Measurements from ENCODE around the gene FGF2. TPM values are rescaled to one million over a fixed set of nuclear protein-coding genes. Genes with fewer than 3 reads are reported as not detected.
A peak's percentile ranks its signal among the peaks of the same experiment; 100 is the strongest.

Gene FGF2
- total RNA-seq, 1 experiment from 2014 or later: 2.1 TPM

- Histone ChIP-seq H3K79me2 (ENCODE audit: low read depth) (no peaks in the 10 kb centered on the region), H3K9me3 (ENCODE audit: insufficient read depth, low read depth) (no peaks in the 10 kb centered on the region), H4K20me1 (ENCODE audit: insufficient read depth) (no peaks in the 10 kb centered on the region), H2AFZ (no peak overlapping the region), H3K9me2 (ENCODE audit: insufficient read depth) (no peaks in the 10 kb centered on the region), H3K27ac (no peak overlapping the region), H3K36me3 (ENCODE audit: low read depth) (no peaks in the 10 kb centered on the region), H3K4me3 (no peak overlapping the region), H3F3A (ENCODE audit: insufficient read depth, low read depth) (peaks cover 4% of the 10 kb centered on the region; the same call in 1 of the 2 replicates), H3K27me3 (ENCODE audit: insufficient read depth, low read depth) (no peaks in the 10 kb centered on the region), H3K4me2 (no peak overlapping the region), H3K4me1 (replicated peaks; ENCODE audit: insufficient read depth) (0 out of 2 replicates have a peak, but pooled peaks cover 7% of the 10 kb centered on the region)
- no TSS peak for BruUV-seq (replicated peaks)
- CTCF ChIA-PET: no interaction called here
- TF ChIP-seq CTCF (conservative IDR thresholded peaks at IDR 0.05) (no peak), EZH2 (IDR thresholded peaks at IDR 0.05; ENCODE audit: low read depth) (no peak)
- peak in 1 of 2 experiments; percentile 10 for DNase-seq
- POLR2A ChIA-PET (ENCODE audit: unreplicated experiment): no interaction called here
- intact Hi-C loops (cut with micrococcal nuclease; ENCODE audit: unreplicated experiment): no loop called here
Measured at GRCh38 chr4:122827258-122827878, 737 bp downstream of the FGF2 start.

GRCh38 chr4:122827879-122828601 is 1.4 kb downstream of the FGF2 start:
- 0 out of 2 replicates have a peak, but pooled peaks cover 7% of the 10 kb centered on the region for H3K4me1 ChIP-seq (replicated peaks; ENCODE audit: insufficient read depth)
- no peak overlapping the region for H3K27ac ChIP-seq
- DNase-seq: no peak
- CTCF ChIA-PET: no interaction called here
- no peak overlapping the region; the same call in 1 of the 2 replicates for H2AFZ ChIP-seq
- no peaks in the 10 kb centered on the region for H3K79me2 ChIP-seq (ENCODE audit: low read depth)
- H3K4me2 ChIP-seq: no peak overlapping the region
- TF ChIP-seq CTCF (conservative IDR thresholded peaks at IDR 0.05) (no peak), EZH2 (IDR thresholded peaks at IDR 0.05; ENCODE audit: low read depth) (no peak)
- H3K9me3 ChIP-seq (ENCODE audit: insufficient read depth, low read depth): no peaks in the 10 kb centered on the region
- intact Hi-C loops (cut with micrococcal nuclease; ENCODE audit: unreplicated experiment): no loop called here
- H3K9me2 ChIP-seq (ENCODE audit: insufficient read depth): no peaks in the 10 kb centered on the region
- H3F3A ChIP-seq (ENCODE audit: insufficient read depth, low read depth): peaks cover 4% of the 10 kb centered on the region; the same call in 1 of the 2 replicates
- no peaks in the 10 kb centered on the region for H3K27me3 ChIP-seq (ENCODE audit: insufficient read depth, low read depth)
- H3K4me3 ChIP-seq: no peak overlapping the region
- no peaks in the 10 kb centered on the region for H4K20me1 ChIP-seq (ENCODE audit: insufficient read depth)
- POLR2A ChIA-PET (ENCODE audit: unreplicated experiment): no interaction called here
- no peaks in the 10 kb centered on the region for H3K36me3 ChIP-seq (ENCODE audit: low read depth)
- no TSS peak for BruUV-seq (replicated peaks)

- no peak for DNase-seq
- Histone ChIP-seq H3K36me3 (ENCODE audit: low read depth) (no peaks in the 10 kb centered on the region), H3K79me2 (ENCODE audit: low read depth) (no peaks in the 10 kb centered on the region), H3K9me3 (ENCODE audit: insufficient read depth, low read depth) (no peaks in the 10 kb centered on the region), H3K9me2 (ENCODE audit: insufficient read depth) (no peaks in the 10 kb centered on the region), H3K4me1 (replicated peaks; ENCODE audit: insufficient read depth) (0 out of 2 replicates have a peak, but pooled peaks cover 7% of the 10 kb centered on the region), H2AFZ (no peak overlapping the region), H4K20me1 (ENCODE audit: insufficient read depth) (no peaks in the 10 kb centered on the region), H3K27ac (no peak overlapping the region), H3F3A (ENCODE audit: insufficient read depth, low read depth) (peaks cover 4% of the 10 kb centered on the region; the same call in 1 of the 2 replicates), H3K27me3 (ENCODE audit: insufficient read depth, low read depth) (no peaks in the 10 kb centered on the region), H3K4me2 (no peak overlapping the region), H3K4me3 (no peak overlapping the region)
- no peak for TF ChIP-seq CTCF (conservative IDR thresholded peaks at IDR 0.05)
- no peak for TF ChIP-seq EZH2 (IDR thresholded peaks at IDR 0.05; ENCODE audit: low read depth)
- ChIA-PET POLR2A (ENCODE audit: unreplicated experiment) (no interaction called here), CTCF (interaction anchor here (0.6 kb wide), 1 partner anchor 10 kb away, joined by 3 read pairs; no protein-coding TSS in a partner anchor)
- BruUV-seq (replicated peaks): no TSS peak
- intact Hi-C loops (cut with micrococcal nuclease; ENCODE audit: unreplicated experiment): no loop called here
Measured at GRCh38 chr4:122830426-122831095, 3.9 kb downstream of the FGF2 start.

Measured in PC-9 (cell line).